GM19099 (cell line): Measurements from ENCODE around the gene NEDD4.

ENCODE experiments used
- POLR2A ChIP-seq: IDR thresholded peaks from 3 replicates; pipeline ENCODE4 v1.6.1; 2011; ENCODE audit warnings: low read depth; ENCODE audit not compliant: insufficient read length; ENCODE audit errors: extremely low read depth

Gene NEDD4

DNA sequence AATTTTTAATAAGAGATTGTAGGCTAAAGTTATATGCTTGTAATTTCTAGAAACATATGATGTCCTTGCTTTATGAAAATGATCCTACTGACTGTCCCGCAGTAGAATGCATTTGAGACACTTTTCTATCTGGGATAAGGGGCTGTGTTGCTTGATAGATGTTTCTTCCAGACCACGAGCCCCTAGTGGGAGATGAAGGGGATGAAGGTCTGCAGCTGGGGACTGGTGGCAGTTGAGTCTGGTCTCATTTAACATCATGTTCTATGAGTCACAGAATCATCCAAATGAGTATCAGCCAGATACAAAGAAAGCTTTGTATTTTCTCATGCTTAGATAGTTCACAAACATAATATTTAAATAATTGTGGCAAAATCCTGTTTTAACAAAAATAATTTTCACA lies 166.2 kb downstream of the NEDD4 start:
- TF ChIP-seq POLR2A: no peak

DNA sequence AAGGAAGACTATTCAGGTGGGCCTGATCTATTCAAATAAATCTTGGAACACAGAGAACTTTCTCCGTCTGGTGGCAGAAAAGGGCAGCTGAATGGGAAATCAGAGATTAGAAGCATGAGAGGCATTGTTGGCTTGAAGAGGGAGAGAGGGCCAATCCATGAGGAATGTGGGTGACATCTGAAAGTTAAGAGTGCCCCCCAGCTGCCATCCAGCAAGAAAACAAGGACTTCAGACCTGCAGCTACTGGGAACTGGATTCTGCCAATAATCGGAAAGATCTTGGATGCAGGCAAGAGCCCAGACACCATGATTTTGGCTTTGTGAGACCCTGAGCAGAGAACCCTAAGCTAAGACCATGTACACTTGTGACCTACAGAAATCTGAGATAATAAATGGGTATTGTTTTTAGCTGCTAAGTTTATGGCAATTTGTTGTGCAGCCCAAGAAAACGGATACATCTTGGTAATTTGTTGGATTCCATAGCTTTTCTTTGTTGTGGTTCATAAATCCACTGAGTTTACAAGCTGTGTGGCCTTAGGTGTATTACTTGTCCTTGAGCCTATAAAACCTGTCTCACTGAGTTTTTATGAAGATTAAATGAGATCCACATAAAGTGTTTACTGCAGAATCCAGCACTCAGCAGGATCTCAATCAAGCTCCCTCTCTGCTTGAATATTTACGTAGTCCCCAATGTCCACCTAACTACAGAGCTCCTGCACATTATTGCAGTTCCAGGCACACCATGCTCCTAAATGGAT lies 168.4 kb downstream of the NEDD4 start:
- TF ChIP-seq POLR2A: no peak

DNA sequence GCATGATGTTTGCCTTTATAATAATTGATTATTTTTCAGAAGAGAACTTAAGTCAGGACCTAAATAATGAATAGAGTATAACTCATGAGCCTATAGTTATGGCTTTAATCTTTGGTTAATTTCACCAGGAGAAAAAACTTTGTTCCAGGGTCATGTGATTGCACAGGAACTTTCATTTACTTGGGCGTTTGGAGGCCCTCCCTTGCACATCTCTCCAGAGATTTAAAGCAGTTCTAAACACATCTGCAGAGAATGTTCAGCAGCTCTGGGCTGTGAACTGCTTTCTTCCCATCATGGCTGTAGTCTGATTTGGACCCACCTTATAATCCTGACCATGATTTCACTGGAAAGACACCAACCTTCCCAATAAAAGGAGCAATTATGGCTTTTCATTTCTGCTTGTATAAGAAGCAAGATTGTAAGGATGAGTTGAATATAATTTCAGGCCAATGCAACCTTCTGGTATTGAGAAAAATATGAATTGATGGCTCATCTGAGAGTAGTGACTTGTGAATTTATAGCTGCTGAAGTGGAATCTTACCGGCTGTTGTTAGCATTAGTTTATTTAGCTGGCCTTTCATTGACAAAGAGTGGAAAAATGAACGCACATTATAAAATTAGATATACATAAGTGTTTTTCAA lies 169.6 kb downstream of the NEDD4 start:
- no peak for TF ChIP-seq POLR2A

DNA sequence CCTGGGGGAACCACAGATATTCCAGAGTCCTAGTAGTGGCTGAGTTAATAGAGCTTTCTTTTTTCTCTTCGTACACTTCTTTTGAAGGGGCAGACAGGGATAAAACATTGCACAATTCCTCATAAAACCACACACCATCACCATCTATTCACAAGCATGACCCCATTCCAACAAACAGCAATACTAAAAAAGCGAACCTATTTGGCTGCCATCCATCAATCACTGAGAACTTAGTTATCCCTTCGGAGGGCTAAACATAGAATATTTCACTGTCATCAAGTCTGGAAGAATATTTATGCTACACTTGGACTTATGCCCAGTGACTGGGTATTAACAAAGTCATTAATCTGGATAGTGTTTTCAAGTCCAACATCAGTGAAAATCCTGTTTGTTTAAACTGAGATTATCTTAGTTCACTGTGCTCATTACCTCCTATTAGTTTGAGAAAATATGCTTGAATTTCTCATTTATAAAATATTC lies 170.2 kb downstream of the NEDD4 start:
- no peak for TF ChIP-seq POLR2A

DNA sequence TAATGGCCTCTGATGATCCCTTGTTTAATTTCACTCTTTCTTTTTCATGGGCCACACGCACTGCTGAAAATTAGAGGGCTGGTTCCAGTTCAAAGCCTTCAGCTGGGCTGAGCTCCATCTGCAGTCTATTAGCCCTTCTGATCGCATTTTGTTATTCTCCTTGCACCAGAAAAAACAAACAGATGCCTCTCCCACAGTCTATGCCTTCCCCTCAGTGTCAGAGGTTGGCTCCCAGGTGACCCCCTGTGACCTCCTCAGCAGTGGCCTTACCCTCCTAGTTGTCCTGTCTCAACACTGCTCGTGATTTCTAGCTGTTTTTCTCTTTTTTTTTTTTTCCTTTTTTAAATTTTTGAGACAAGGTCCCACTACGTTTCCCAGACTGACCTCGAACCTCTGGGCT lies 173.4 kb downstream of the NEDD4 start:
- TF ChIP-seq POLR2A: no peak

DNA sequence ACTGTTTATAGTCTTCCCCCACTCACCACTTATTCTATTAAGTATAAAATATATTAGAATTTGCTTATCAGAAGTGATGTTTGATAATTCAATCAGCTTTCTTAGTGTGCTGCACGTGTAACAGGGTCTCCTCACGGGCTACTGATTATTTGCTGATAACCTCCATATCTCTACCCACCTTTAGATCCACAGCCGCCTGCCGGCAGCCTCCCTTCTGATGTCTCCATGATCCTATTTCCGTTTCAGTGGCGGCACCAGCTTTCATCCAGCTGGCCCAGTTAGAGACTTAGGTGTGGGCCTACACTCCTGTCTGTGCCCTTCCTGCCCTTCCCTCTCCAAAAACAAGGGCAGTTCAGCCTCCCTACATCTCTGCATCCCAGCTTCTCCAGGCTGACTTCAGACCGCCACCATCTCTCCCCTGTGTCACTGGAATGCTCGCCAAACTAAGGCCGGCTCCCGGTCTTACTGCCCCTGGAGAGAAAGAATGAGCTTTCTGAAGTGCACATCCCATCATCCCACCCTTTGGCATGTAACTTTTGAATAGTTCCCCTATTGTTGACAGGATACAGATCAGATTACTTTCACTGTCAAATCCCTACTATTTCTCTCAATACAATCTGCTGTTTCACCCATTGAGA lies 173.9 kb downstream of the NEDD4 start:
- TF ChIP-seq POLR2A: no peak

DNA sequence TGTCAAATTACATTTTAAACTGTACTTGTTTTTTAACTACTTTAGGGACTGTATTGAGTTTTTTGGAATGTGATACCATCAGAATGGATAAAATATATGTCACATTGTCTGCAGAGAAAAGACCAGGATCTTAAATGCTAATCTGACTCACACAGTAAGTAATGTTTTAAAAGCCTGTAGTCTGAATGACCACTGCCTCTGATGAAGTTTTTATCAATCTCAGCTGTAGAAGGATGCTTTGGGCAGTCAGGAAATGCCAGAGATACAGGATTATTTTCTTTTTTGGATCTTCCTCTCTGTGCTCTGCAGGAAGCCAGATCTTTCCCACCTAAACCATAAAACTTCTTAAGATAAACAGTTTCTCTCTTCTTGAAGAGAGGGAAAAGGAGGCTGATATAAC lies 177.4 kb downstream of the NEDD4 start:
- TF ChIP-seq POLR2A: no peak

DNA sequence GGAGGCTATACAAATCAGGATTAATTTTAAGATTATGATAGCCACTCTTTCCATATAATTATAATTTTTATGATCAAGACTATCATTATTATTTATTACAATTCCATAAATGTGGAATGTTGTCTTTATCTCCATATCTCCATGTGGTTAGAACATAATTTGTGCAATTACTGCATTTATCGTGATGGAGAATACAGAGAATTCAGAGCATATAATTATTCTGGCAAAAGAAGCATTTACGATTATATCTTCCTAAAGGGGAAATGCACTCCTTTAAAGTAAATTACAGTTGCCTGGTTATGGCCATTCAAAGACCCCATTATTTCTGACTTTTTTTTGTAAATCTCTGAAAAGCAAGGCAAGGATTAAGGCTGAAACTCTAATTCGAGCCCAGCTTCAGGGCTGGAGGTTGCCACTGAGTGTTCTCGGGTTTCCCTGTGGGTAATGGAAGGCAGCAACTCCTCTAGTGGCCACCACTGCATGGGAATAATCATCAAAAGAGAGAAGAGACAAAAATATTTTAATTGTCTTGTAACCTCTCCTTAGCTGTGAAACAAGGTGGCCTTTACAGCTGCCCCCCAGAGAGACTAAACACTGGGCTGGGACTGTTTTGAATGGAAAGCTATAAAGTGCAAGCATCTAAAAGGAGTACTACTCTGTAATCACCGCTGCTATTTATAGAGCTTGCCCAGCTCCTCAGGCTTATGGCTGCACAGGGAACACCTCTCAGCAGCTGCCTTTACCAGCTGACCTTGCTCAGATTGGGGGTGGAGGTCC lies 190.6 kb downstream of the NEDD4 start:
- TF ChIP-seq POLR2A: no peak

DNA sequence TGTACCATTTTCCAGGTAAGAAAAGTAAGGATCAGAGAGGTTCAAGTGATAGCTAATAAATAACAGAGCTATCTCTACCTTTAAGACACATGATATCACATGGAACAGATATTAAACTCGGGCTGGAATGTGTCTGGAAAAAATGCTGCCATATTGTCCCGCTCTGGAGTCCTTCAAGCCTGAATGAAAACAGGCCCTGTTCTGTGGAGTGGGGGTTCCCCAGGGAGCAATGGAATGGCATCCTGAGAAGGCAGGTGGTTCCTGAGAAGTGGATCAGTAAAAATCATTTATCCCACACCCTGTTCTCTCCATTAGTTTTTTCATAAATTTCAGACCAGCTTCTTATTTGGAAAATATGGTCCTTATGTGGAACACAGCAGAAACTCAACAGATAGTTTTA lies 193.2 kb downstream of the NEDD4 start:
- TF ChIP-seq POLR2A: no peak

DNA sequence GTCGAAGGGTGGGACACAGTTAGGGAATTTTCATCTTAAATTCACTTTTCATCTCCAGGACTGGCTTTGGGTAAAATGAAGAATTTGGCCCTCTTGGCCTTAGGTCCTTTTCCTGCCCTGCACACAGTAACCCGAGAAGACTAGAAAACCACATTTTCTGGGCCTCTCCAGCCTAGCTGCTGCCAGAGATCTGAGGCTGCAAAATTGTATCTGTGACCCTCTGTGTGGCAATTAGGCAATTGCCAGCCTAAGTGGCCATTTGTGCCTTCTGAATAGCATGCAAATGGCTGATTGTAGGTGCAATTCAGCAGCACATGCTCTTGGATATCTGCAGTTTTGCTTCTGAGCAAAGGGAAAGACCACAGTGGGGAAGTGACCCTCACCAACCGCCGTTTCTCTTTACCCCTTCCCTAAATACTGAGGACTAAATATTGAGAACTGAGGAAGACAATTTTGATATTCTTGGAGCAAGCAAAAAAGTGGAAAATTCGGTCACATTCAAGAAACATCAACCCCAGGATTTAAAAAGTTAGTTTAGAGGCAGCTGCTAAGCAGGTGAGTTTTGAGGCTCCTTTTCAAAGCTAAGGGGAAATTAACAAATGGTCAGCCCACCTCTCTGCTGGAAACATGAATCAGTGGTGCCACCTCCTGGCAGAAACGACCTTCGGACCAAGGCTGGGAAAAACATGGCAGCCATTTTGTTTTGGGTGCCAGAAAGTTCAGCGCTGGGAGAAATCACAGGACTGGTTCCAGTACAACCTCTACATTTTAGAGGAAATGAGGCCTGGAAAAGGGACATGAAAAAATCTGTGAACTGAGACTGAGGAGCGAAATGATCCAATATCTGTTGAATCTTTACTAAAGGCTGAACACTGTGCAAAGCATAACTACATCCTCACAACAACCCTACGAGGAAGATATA lies 193.9 kb downstream of the NEDD4 start:
- TF ChIP-seq POLR2A: no peak

DNA sequence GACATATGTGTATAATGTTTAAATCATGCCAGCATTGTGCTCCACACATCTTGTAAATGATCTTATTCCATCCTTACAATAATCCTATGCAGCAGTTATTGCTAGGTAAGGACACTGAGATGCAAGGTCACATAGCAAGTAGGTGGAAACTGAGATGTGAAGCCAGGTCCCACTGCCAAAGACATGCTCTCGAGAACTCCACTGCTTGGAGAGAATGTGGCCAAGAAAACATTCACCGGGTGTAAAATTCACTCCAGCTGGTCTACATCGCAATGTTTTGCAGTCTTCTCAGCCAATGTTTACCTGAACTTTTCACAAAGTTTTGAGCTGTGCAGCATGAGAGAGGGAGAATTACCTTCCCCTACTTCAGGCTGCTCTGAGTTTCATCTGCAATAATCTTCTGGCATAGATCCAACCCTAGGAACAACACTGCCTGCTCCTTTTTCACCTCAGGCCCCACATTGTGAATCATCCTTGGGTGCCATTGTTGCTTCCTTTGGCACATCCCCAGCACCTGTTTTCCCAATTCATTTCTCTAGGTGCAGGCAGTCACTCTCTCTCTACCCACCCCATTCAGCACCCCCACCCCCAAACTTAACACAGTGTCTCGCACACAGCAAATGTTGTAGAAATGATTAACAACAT lies 197.0 kb downstream of the NEDD4 start:
- no peak for TF ChIP-seq POLR2A

DNA sequence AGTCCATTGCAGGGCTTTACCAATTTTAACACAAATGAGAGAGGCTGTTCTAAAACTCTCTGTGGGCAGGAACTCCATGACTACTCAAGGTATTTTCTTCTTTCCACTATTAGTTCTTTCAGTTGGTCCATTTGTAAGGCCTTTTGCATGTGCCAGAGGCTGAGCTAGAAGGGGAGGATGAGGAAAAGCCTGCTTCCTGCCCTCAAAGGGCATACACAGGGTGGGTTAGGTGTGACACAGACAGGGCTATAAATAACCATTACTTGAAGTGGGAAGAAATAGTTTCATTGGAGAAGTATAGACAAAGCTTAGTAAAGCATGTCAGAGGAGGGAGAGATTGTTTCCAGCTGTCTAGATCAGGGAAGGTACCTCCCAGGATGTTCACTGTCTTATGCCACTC lies 198.4 kb downstream of the NEDD4 start:
- no peak for TF ChIP-seq POLR2A

DNA sequence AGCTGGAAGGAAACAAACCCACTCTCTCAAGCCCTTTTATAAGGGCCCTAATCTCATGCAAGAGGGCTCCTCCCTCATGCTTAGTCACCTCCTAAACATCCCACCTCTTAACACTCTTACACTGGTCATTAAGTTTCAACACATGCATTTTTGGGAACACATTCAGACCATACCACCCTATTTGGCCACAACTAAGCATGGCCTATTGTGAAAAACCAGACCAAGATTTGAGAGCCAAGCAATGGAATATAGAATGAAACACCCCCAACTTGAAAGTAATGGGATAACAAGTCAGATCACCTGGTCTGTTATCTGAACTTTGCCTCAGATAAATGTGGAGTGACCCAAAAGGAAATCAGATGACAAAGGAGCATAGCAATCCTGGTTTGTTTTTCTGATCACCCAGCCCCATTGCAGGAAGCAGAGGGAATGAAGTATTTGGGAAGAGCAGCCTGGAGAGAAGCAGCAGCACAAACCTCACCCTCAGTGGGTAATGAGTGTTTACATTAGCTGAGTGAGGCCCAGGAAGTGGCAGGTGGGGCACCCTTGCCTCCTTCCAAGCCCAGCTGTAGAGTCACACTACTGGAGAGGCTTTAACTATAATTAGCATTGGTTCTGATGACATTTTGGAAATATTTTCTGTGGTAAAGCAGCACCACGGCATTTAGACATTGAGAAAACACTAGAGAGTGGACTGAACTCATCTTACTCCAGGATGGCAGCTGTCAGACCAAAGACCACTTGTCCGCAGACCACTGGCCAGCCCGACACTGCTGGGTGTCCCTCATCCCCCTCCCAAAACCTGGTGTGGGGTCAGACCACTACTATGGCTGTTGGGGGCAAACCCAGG lies 201.6 kb downstream of the NEDD4 start:
- no peak for TF ChIP-seq POLR2A
